K562 (cell line): ENCODE measurements around the gene TMEM248. TPM values are rescaled to one million over a fixed set of nuclear protein-coding genes. Genes with fewer than 3 reads are reported as not detected.
A peak's percentile ranks its signal among the peaks of the same experiment; 100 is the strongest.

Source experiments
- ATAC-seq: fragments of 200-7000 bp; cut with Tn5 transposase; 3 replicates; pipeline ENCODE4 v1.9.1; 2020; ENCODE audit warnings: moderate library complexity
- BruUV-seq: library from RNA; stranded (reverse); fragments of 400-500 nt; replicated peaks from 2 replicates; lab custom pipeline; 2021; lab: Mats Ljungman, UMichigan
- CTCF ChIA-PET: fragments of 300-600 bp; formaldehyde crosslinking; extraction: SDS; loops from one replicate; lab custom pipeline; 2021; ENCODE audit warnings: low intra/inter-chr PET ratio; lab: Yijun Ruan, JAX
- POLR2A ChIA-PET: fragments of 300-600, 350-650 bp; sonication (Branson Sonifier 250); formaldehyde crosslinking; extraction: SDS; loops from one replicate; lab custom pipeline; 2021; ENCODE audit warnings: antibody characterized with exemption, inconsistent platforms; lab: Yijun Ruan, JAX
- DNase-seq, 4 experiments: peaks; one replicate each; pipeline versions ENCODE4 v3.0.0 to v3.0.0-alpha.2; 2011 to 2018; ENCODE audit warnings: low spot score in 3 of 4, mixed read lengths in 3 of 4; ENCODE audit errors: extremely low read depth in 1 of 4
- FAIRE-seq: peaks from 2 replicates; lab custom pipeline; 2011; peaks lifted over from hg19 to GRCh38; lab: Jason Lieb, UNC
- H2AFZ ChIP-seq: 2 replicates; pipeline ENCODE4 v1.6.0; 2011; ENCODE audit warnings: low read depth, low read length, control low read depth, inconsistent platforms
- H3K27ac ChIP-seq: fragments of 200-600 bp; 3 replicates; pipeline ENCODE4 v1.8.0; 2011; ENCODE audit warnings: low read depth, mild to moderate bottlenecking, control low read depth, inconsistent platforms, low read length, moderate library complexity, mixed read lengths; ENCODE audit errors: extremely low read depth
- H3K27me3 ChIP-seq, 2 experiments: fragments of 300-600 bp in 1 of 2; 2 replicates in 1 of 2; 3 replicates in 1 of 2; pipeline versions ENCODE4 v1.6.0 to v1.8.0; 2011; ENCODE audit warnings: inconsistent platforms in 2 of 2, low read length in 2 of 2, mild to moderate bottlenecking in 1 of 2, mixed read lengths in 1 of 2, moderate library complexity in 1 of 2; ENCODE audit not compliant: control insufficient read depth in 2 of 2, insufficient read depth in 2 of 2
- H3K36me3 ChIP-seq: fragments of 300-600 bp; 3 replicates; pipeline ENCODE4 v1.8.0; 2011; ENCODE audit warnings: mild to moderate bottlenecking, low read length, inconsistent platforms; ENCODE audit not compliant: control insufficient read depth, insufficient read depth
- H3K4me1 ChIP-seq, 2 experiments: fragments of 200-600 bp in 1 of 2; replicated peaks in 1 of 2; 2 replicates in 1 of 2; 3 replicates in 1 of 2; pipeline versions ENCODE4 v1.5.1 to v1.8.0; 2011; ENCODE audit warnings: inconsistent platforms in 2 of 2, low read length in 2 of 2, mild to moderate bottlenecking in 1 of 2, mixed read lengths in 1 of 2, moderate library complexity in 1 of 2; ENCODE audit not compliant: control insufficient read depth in 2 of 2, insufficient read depth in 2 of 2
- H3K4me2 ChIP-seq: 2 replicates; pipeline ENCODE4 v1.6.1; 2011; ENCODE audit warnings: low read length, control low read depth, inconsistent platforms, mixed read lengths; ENCODE audit not compliant: insufficient read depth
- H3K4me3 ChIP-seq: fragments of 200-600 bp; sonication (generic), shearing (Covaris generic); 2 replicates; pipeline ENCODE4 v1.5.1; 2016; ENCODE audit warnings: control low read depth, inconsistent platforms
- H3K79me2 ChIP-seq: fragments of 200-600 bp; 3 replicates; pipeline ENCODE4 v1.8.0; 2011; ENCODE audit warnings: low read length, inconsistent platforms; ENCODE audit not compliant: control insufficient read depth, insufficient read depth
- H3K9ac ChIP-seq, 2 experiments: 2 replicates each; pipeline versions ENCODE4 v1.6.0 to v1.6.1; 2011; ENCODE audit warnings: low read depth in 2 of 2, low read length in 2 of 2, control low read depth in 1 of 2, inconsistent platforms in 1 of 2, mild to moderate bottlenecking in 1 of 2, mixed read lengths in 1 of 2; ENCODE audit not compliant: insufficient read depth in 1 of 2
- H3K9me1 ChIP-seq: one replicate; pipeline ENCODE4 v1.6.0; 2011; ENCODE audit warnings: inconsistent platforms, mild to moderate bottlenecking, low read length, moderate library complexity; ENCODE audit not compliant: control insufficient read depth, insufficient read depth
- H3K9me3 ChIP-seq: replicated peaks from 2 replicates; pipeline ENCODE4 v1.5.1; 2011; ENCODE audit warnings: low read depth, low read length, inconsistent platforms; ENCODE audit not compliant: control insufficient read depth, insufficient read depth
- H4K20me1 ChIP-seq: replicated peaks from 2 replicates; pipeline ENCODE4 v1.6.1; 2011; ENCODE audit warnings: low read length, inconsistent platforms, mixed read lengths; ENCODE audit not compliant: control insufficient read depth, insufficient read depth
- BHLHE40 ChIP-seq: IDR thresholded peaks from 2 replicates; pipeline ENCODE4 v1.6.1; 2011; ENCODE audit warnings: low read length, improper control_type of control experiment
- BRD4 ChIP-seq: fragments of 200-600 bp; sonication (generic); IDR thresholded peaks from 2 replicates; pipeline ENCODE4 v1.6.1; 2017; ENCODE audit warnings: inconsistent platforms
- CCAR2 ChIP-seq: fragments of 200-400 bp; formaldehyde crosslinking; IDR thresholded peaks from 2 replicates; pipeline ENCODE4 v1.6.1; 2017; ENCODE audit warnings: mild to moderate bottlenecking, low read depth, low read length
- ESRRB ChIP-seq: fragments of 250-450 bp; sonication (Bioruptor Pico); IDR thresholded peaks from 2 replicates; pipeline ENCODE4 v1.5.0; 2020; ENCODE audit warnings: mild to moderate bottlenecking, moderate library complexity, borderline replicate concordance
- EZH2 ChIP-seq: IDR thresholded peaks from 2 replicates; pipeline ENCODE4 v1.6.1; 2012; ENCODE audit warnings: low read depth, mild to moderate bottlenecking, inconsistent platforms, low read length, borderline replicate concordance
- FOXK1 ChIP-seq: sonication (generic); formaldehyde crosslinking; IDR thresholded peaks from 2 replicates; pipeline ENCODE4 v1.8.0; 2022; ENCODE audit warnings: missing genetic modification reagents, mild to moderate bottlenecking, borderline replicate concordance
- MAFK ChIP-seq: IDR thresholded peaks from 2 replicates; pipeline ENCODE4 v1.6.1; 2011; ENCODE audit warnings: low read length, improper control_type of control experiment
- NR2C2 ChIP-seq, 2 experiments: fragments of 200-800 bp in 1 of 2; sonication (Bioruptor generic) in 1 of 2; sonication (generic) in 1 of 2; formaldehyde crosslinking in 1 of 2; IDR thresholded peaks; 2 replicates each; pipeline versions ENCODE4 v1.6.1 to v1.8.0; 2016 to 2022; ENCODE audit warnings: mild to moderate bottlenecking in 1 of 2, missing compliant biosample characterization in 1 of 2, missing genetic modification characterization in 1 of 2, missing genetic modification reagents in 1 of 2
- RB1 ChIP-seq: fragments of 450-650 bp; IDR thresholded peaks from 2 replicates; pipeline ENCODE4 v1.6.1; 2017; ENCODE audit warnings: low read depth, mild to moderate bottlenecking
- RFX7 ChIP-seq: fragments of 250-450 bp; sonication (Bioruptor Pico); IDR thresholded peaks from 2 replicates; pipeline ENCODE4 v1.5.1; 2021; ENCODE audit warnings: mild to moderate bottlenecking
- RNF219 ChIP-seq: fragments of 250-450 bp; sonication (Bioruptor Pico); IDR thresholded peaks from 2 replicates; pipeline ENCODE4 v1.5.0; 2022; ENCODE audit warnings: mild to moderate bottlenecking
- TAF7 ChIP-seq: fragments of 450-650 bp; IDR thresholded peaks from 2 replicates; pipeline ENCODE4 v1.6.1; 2016; ENCODE audit warnings: missing genetic modification characterization, missing compliant biosample characterization
- ZMIZ1 ChIP-seq, 2 experiments: fragments of 150-350 bp in 1 of 2; IDR thresholded peaks; 2 replicates each; pipeline ENCODE4 v1.6.1; 2012 to 2016; ENCODE audit warnings: low read depth in 2 of 2, low read length in 2 of 2, mild to moderate bottlenecking in 1 of 2, moderate library complexity in 1 of 2
- ZNF133 ChIP-seq: fragments of 250-450 bp; sonication (Bioruptor Pico); IDR thresholded peaks from 2 replicates; pipeline ENCODE4 v1.4.0; 2020; ENCODE audit warnings: mild to moderate bottlenecking
- ZNF253 ChIP-seq: fragments of 250-450 bp; sonication (Bioruptor Pico); conservative IDR thresholded peaks from 2 replicates; pipeline ENCODE4 v1.6.1; 2021; ENCODE audit warnings: mild to moderate bottlenecking
- ZNF3 ChIP-seq: fragments of 250-450 bp; sonication (Bioruptor Pico); IDR thresholded peaks from 2 replicates; pipeline ENCODE4 v1.5.0; 2021; ENCODE audit warnings: mild to moderate bottlenecking, moderate library complexity
- WGBS: fragments of 100-300 bp; shearing (Covaris generic); methylation state at CpG from one replicate; pipeline ENCODE4 v1.1.6; 2016; ENCODE audit warnings: low coverage, mixed read lengths; ENCODE audit not compliant: insufficient coverage; ENCODE audit errors: missing lambda C conversion rate; 5-methylcytosine and 5-hydroxymethylcytosine counted together
- in situ Hi-C: fragments of 300-500 bp; cut with MboI; formaldehyde crosslinking; loops from 4 replicates; pipeline ENCODE4 v1.15.0; 2018; ENCODE audit warnings: inconsistent platforms, mixed read lengths
- intact Hi-C: fragments of 100-400 bp; cut with micrococcal nuclease; formaldehyde crosslinking; loops from 2 replicates; pipeline ENCODE4 v1.14.2; 2022
- polyA plus RNA-seq, 8 experiments: library from polyadenylated mRNA; depleted of rRNA in 4 of 8; stranded (reverse) in 5 of 8; unstranded in 3 of 8; fragments of >200 nt; fragmentation: Nextera tagmentation in 2 of 8; fragmentation: Illumina TruSeq in 1 of 8; extraction: Ambion mirVana in 2 of 8; extraction: Trizol in 1 of 8; gene quantifications; 2 replicates each; pipeline versions ENCODE4 v1.2.1 to v1.2.3, GENCODE V29; 2011 to 2014; ENCODE audit warnings: inconsistent platforms in 1 of 8, missing spikeins in 1 of 8
- total RNA-seq, 7 experiments: library from RNA; depleted of rRNA in 6 of 7; stranded (reverse); fragments of >200 nt in 6 of 7; fragmentation: Illumina TruSeq in 2 of 7; extraction: Trizol in 2 of 7; gene quantifications; 2 replicates each; pipeline versions ENCODE4 v1.2.1 to v1.2.3, GENCODE V29; 2011 to 2021; ENCODE audit warnings: low replicate concordance in 1 of 7

Gene TMEM248
- total and polyA plus RNA-seq, 9 of the 15 experiments (the other 6 are each of a cell fraction or from before 2014, with no cell fraction given): 6.3 to 132 (median 64.4) TPM

- TF ChIP-seq TAF7 (tag) (0 out of 2 replicates have a peak, but pooled peaks have one; percentile 15), ZNF3 (CRISPR knock-in tag) (no peak), MAFK (no peak)
Measured at GRCh38 chr7:66894463-66895080, 26.5 kb upstream of the TMEM248 start (continued).

GRCh38 chr7:66896441-66896840 is 24.6 kb upstream of the TMEM248 start:
- Histone ChIP-seq H3K27me3 (no peaks in the 10 kb centered on the region), H3K36me3 (peaks cover 40% of the 10 kb centered on the region; the same call in 2 of the 3 replicates), H3K4me1 (no peaks in the 10 kb centered on the region), H3K27ac (no peak overlapping the region), H3K9ac (no peak overlapping the region), H3K4me3 (no peak overlapping the region), H4K20me1 (no peaks in the 10 kb centered on the region), H3K79me2 (no peaks in the 10 kb centered on the region), H3K4me2 (no peak overlapping the region), H3K9me1 (no peaks in the 10 kb centered on the region), H3K9me3 (no peaks in the 10 kb centered on the region), H2AFZ (no peak overlapping the region)
- DNase-seq (no peak), ATAC-seq (no peak), FAIRE-seq (no peak)
- BruUV-seq: no TSS peak
- WGBS: 55% methylated on average over 3 of the region's 3 CpGs
- ChIA-PET CTCF (no interaction called here), POLR2A (no interaction called here)
- in situ Hi-C loops (no loop called here), intact Hi-C loops (no loop called here)
- TF ChIP-seq ZNF253 (CRISPR knock-in tag) (no peak), BHLHE40 (no peak), ESRRB (CRISPR knock-in tag) (no peak), CCAR2 (no peak), BRD4 (no peak), NR2C2 (CRISPR knock-in tag; IDR thresholded peaks at IDR 0.05) (no peak), NR2C2 (tag; IDR thresholded peaks at IDR 0.05) (no peak), RFX7 (CRISPR knock-in tag) (no peak), RB1 (no peak), FOXK1 (CRISPR knock-in tag) (no peak), ZMIZ1 (IDR thresholded peaks at IDR 0.05; ENCODE audit: low read depth in 2 of 2, low read length in 2 of 2) (no peak), EZH2 (no peak), ZNF133 (CRISPR knock-in tag) (no peak), RNF219 (CRISPR knock-in tag) (no peak)
